Mesendoderm (in vitro differentiated cells): ENCODE data around the gene PHLDB1.

ENCODE experiments used
- DNase-seq: peaks from one replicate; pipeline ENCODE4 v3.0.0; 2013
- H2AK5ac ChIP-seq: 2 replicates; pipeline ENCODE4 v1.6.1; 2013; ENCODE audit warnings: low read length, inconsistent platforms
- H2BK120ac ChIP-seq: 2 replicates; pipeline ENCODE4 v1.6.1; 2013; ENCODE audit warnings: low read depth, mild to moderate bottlenecking, low read length, moderate library complexity, mixed read lengths
- H2BK15ac ChIP-seq: replicated peaks from 2 replicates; pipeline ENCODE4 v1.6.1; 2013; ENCODE audit warnings: low read depth, mild to moderate bottlenecking, moderate library complexity
- H2BK5ac ChIP-seq: 2 replicates; pipeline ENCODE4 v1.6.1; 2013; ENCODE audit warnings: low read length, inconsistent platforms
- H3K18ac ChIP-seq: 2 replicates; pipeline ENCODE4 v1.6.1; 2013; ENCODE audit warnings: mild to moderate bottlenecking, low read length, mixed read lengths
- H3K23ac ChIP-seq: one replicate; pipeline ENCODE4 v1.6.1; 2013; ENCODE audit warnings: low read length
- H3K27ac ChIP-seq: 2 replicates; pipeline ENCODE4 v1.5.1; 2013; ENCODE audit warnings: low read depth, mild to moderate bottlenecking, inconsistent platforms, low read length, moderate library complexity
- H3K27me3 ChIP-seq: 2 replicates; pipeline ENCODE4 v1.6.1; 2013; ENCODE audit warnings: low read length, control low read depth, mild to moderate bottlenecking, inconsistent platforms; ENCODE audit not compliant: insufficient read depth, poor library complexity
- H3K36me3 ChIP-seq: 2 replicates; pipeline ENCODE4 v1.6.1; 2013; ENCODE audit warnings: low read length, inconsistent platforms; ENCODE audit not compliant: control insufficient read depth, insufficient read depth
- H3K4ac ChIP-seq: one replicate; pipeline ENCODE4 v1.6.1; 2013; ENCODE audit warnings: low read depth, mild to moderate bottlenecking, low read length, moderate library complexity
- H3K4me1 ChIP-seq: 2 replicates; pipeline ENCODE4 v1.6.1; 2013; ENCODE audit warnings: low read depth, low read length, inconsistent platforms; ENCODE audit not compliant: control insufficient read depth
- H3K4me2 ChIP-seq: 2 replicates; pipeline ENCODE4 v1.6.1; 2013; ENCODE audit warnings: low read length
- H3K4me3 ChIP-seq: 2 replicates; pipeline ENCODE4 v1.5.1; 2013; ENCODE audit warnings: mild to moderate bottlenecking, low read length
- H3K56ac ChIP-seq: one replicate; pipeline ENCODE4 v1.6.1; 2013; ENCODE audit warnings: low read length
- H3K79me1 ChIP-seq: 2 replicates; pipeline ENCODE4 v1.6.1; 2013; ENCODE audit warnings: low read length, inconsistent platforms
- H3K79me2 ChIP-seq: 2 replicates; pipeline ENCODE4 v1.6.1; 2013; ENCODE audit warnings: mild to moderate bottlenecking, low read length; ENCODE audit not compliant: control insufficient read depth, insufficient read depth
- H3K9ac ChIP-seq: 2 replicates; pipeline ENCODE4 v1.6.1; 2013; ENCODE audit warnings: low read length, inconsistent platforms
- H4K5ac ChIP-seq: one replicate; pipeline ENCODE4 v1.6.1; 2013; ENCODE audit warnings: low read length
- H4K8ac ChIP-seq: one replicate; pipeline ENCODE4 v1.6.1; 2013; ENCODE audit warnings: low read depth, mild to moderate bottlenecking, control low read depth, low read length, moderate library complexity
- WGBS: extraction: QIAGEN DNeasy Blood & Tissue Kit; methylation state at CpG from one replicate; pipeline ENCODE4 v1.1.7; 2013; ENCODE audit warnings: low lambda C conversion rate, missing lambda C conversion rate; ENCODE audit not compliant: insufficient coverage; ENCODE audit errors: extremely low coverage; 5-methylcytosine and 5-hydroxymethylcytosine counted together

Gene PHLDB1

DNA sequence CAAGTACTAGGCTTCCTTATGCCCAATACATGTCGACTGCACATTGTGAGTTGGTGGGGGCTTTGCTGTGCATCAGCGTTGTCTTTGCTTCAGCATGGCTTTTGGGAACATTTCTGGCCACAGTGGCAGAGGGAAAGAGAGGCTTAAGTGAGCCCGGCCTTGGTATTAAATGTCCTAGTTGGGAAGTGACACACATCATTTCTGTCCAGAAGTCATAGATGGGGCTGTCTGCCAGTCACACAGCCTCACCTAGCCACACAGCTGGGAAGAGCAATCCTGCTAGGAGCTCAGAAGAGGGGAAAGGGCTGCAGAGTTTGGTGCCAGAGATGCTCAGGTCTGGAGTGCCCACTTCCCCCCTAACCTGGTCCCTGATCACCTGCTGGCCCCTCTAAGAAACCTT, 44.4 kb downstream of the PHLDB1 start:
- Histone ChIP-seq H2BK120ac (no peak overlapping the region), H3K56ac (no peak overlapping the region), H3K23ac (no peak overlapping the region), H3K18ac (no peak overlapping the region), H3K79me2 (no peaks in the 10 kb centered on the region), H3K4me1 (no peaks in the 10 kb centered on the region), H3K4me3 (no peak overlapping the region), H3K79me1 (no peaks in the 10 kb centered on the region), H3K27ac (no peak overlapping the region), H2BK5ac (no peak overlapping the region), H4K5ac (no peak overlapping the region), H2AK5ac (no peak overlapping the region), H3K4ac (no peak overlapping the region), H2BK15ac (no peak overlapping the region), H3K9ac (no peak overlapping the region), H3K27me3 (no peaks in the 10 kb centered on the region), H3K4me2 (no peak overlapping the region), H3K36me3 (peaks cover 4% of the 10 kb centered on the region), H4K8ac (no peak overlapping the region)
- no peak for DNase-seq
- WGBS: no CpG with 5 or more reads among the region's 3 CpGs

DNA sequence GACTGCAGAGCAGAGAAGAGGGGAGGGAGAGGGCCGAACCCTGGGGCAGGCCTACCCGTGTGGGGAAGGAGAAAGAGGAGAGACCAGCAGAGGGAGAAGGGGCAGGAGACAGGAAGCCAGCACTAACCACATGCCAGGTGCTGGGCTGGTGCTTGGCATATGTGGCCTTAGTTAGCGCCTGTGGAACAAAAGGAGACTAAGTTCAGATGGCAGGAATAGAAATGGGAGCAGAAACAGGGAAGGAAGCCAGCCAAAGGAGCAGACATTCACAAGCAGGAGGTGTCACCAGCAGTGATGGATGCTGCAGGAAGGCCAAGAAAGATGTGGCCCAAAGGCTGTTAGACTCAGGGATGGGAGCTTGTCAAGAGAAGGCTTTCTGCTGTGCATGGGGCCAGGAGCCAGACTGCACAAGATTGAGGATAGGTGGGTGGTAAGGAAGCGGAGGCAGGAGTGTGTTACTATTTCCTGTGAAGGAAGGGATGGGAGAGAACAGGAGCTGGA, 45.3 kb downstream of the PHLDB1 start:
- H3K4me1 ChIP-seq: no peaks in the 10 kb centered on the region
- no peak overlapping the region for H2AK5ac ChIP-seq
- H3K56ac ChIP-seq: no peak overlapping the region
- no peak overlapping the region for H3K4ac ChIP-seq
- H3K79me2 ChIP-seq: no peaks in the 10 kb centered on the region
- no peak overlapping the region for H2BK15ac ChIP-seq
- H3K4me2 ChIP-seq: no peak overlapping the region
- WGBS: no CpG with 5 or more reads among the region's 4 CpGs
- H3K27ac ChIP-seq: no peak overlapping the region
- H4K5ac ChIP-seq: no peak overlapping the region
- H3K18ac ChIP-seq: no peak overlapping the region
- no peak overlapping the region for H4K8ac ChIP-seq
- H3K9ac ChIP-seq: no peak overlapping the region
- no peak for DNase-seq
- H3K4me3 ChIP-seq: no peak overlapping the region
- H3K27me3 ChIP-seq: no peaks in the 10 kb centered on the region
- H3K79me1 ChIP-seq: no peaks in the 10 kb centered on the region
- H2BK5ac ChIP-seq: no peak overlapping the region
- H3K23ac ChIP-seq: no peak overlapping the region
- peaks cover 4% of the 10 kb centered on the region for H3K36me3 ChIP-seq
- H2BK120ac ChIP-seq: no peak overlapping the region

DNA sequence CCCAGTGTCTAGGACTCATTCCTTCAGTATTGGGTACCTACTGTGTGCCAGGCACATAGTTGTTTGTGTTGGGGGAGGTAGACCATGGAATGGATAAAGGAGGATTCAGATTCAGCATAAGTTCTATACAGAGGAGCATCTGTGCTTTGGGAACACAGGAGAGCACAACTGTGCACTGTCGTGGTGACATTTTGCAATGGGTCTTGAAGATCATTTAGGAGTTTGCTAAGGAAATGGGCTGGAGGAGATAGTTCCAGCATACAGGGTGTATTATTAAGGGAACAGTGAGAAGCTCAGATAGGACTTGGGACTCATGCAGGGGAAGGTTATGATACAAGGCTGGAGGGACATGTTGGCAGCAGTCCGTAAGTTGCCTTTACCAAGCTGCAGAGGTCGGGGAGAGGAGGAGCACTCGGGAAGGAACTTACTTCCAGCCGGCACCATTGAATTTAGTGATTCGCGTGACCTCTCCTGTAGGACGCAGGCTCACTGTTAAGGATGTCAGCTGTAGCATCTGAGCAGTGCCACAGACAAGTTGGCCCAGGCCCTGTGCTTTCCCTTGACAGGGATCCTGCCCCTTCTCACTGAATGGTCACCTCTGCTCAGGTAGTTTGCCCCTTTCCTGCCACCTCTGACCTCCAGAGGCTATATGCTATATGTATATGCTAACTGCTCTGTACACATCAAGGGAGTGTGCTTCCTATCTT, 46.4 kb downstream of the PHLDB1 start:
- no peaks in the 10 kb centered on the region for H3K79me1 ChIP-seq
- no peaks in the 10 kb centered on the region for H3K4me1 ChIP-seq
- H3K27ac ChIP-seq: no peak overlapping the region
- no peak overlapping the region for H3K4ac ChIP-seq
- no peak overlapping the region for H2BK15ac ChIP-seq
- H3K4me3 ChIP-seq: no peak overlapping the region
- no peak overlapping the region for H3K18ac ChIP-seq
- no peak overlapping the region for H3K56ac ChIP-seq
- WGBS: no CpG with 5 or more reads among the region's 8 CpGs
- H2BK120ac ChIP-seq: no peak overlapping the region
- no peak overlapping the region for H3K4me2 ChIP-seq
- H3K79me2 ChIP-seq: no peaks in the 10 kb centered on the region
- no peak overlapping the region for H3K9ac ChIP-seq
- H3K27me3 ChIP-seq: no peaks in the 10 kb centered on the region
- DNase-seq: no peak
- H2AK5ac ChIP-seq: no peak overlapping the region
- H2BK5ac ChIP-seq: no peak overlapping the region
- no peak overlapping the region for H4K5ac ChIP-seq
- no peak overlapping the region for H3K23ac ChIP-seq
- peaks cover 4% of the 10 kb centered on the region for H3K36me3 ChIP-seq
- H4K8ac ChIP-seq: no peak overlapping the region

DNA sequence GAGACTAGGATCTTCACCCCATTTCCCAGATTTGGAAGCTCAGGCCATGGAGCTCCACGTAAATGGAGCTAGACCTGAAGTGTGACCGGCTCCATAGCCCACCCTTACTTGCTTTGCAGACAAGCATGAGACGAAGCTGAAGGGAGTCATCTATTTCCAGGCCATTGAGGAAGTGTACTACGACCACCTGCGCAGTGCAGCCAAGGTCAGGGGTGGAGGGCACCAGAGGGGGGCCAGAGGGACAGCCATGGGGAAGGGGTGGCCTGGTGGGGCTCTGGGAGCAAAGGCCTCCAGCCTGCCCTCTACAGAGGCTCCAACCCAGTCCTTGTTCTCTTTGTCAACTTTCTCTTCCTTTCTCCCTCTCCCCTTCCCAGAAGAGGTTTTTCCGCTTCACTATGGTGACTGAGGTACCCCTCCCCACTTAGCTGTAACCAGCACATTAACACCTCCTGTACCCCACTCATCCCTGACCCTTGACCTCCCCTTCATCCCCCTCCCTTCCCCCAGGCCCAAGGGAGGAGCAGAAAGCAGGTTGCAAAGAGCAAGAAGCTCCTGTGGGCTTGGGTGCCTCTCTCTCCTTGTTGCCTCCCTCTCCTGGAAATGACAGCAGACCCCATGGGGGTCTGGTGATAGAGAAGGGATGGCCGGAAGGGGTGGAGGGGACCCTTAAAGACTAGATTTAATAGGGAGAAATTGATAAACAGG, 48.2 kb downstream of the PHLDB1 start:
- no peaks in the 10 kb centered on the region for H3K27me3 ChIP-seq
- H4K8ac ChIP-seq: no peak overlapping the region
- H4K5ac ChIP-seq: no peak overlapping the region
- H3K4ac ChIP-seq: no peak overlapping the region
- H2AK5ac ChIP-seq: no peak overlapping the region
- peaks cover 2% of the 10 kb centered on the region for H3K36me3 ChIP-seq
- H3K27ac ChIP-seq: no peak overlapping the region
- no peak overlapping the region for H3K4me3 ChIP-seq
- no peak overlapping the region for H2BK15ac ChIP-seq
- no peak overlapping the region for H3K4me2 ChIP-seq
- H2BK5ac ChIP-seq: no peak overlapping the region
- no CpG with 5 or more reads among the region's 7 CpGs for WGBS
- no peaks in the 10 kb centered on the region for H3K79me2 ChIP-seq
- H3K18ac ChIP-seq: no peak overlapping the region
- H3K4me1 ChIP-seq: peaks cover 7% of the 10 kb centered on the region
- no peak overlapping the region for H3K56ac ChIP-seq
- H3K79me1 ChIP-seq: no peaks in the 10 kb centered on the region
- no peak overlapping the region for H3K9ac ChIP-seq
- DNase-seq: no peak
- H2BK120ac ChIP-seq: no peak overlapping the region
- H3K23ac ChIP-seq: no peak overlapping the region

DNA sequence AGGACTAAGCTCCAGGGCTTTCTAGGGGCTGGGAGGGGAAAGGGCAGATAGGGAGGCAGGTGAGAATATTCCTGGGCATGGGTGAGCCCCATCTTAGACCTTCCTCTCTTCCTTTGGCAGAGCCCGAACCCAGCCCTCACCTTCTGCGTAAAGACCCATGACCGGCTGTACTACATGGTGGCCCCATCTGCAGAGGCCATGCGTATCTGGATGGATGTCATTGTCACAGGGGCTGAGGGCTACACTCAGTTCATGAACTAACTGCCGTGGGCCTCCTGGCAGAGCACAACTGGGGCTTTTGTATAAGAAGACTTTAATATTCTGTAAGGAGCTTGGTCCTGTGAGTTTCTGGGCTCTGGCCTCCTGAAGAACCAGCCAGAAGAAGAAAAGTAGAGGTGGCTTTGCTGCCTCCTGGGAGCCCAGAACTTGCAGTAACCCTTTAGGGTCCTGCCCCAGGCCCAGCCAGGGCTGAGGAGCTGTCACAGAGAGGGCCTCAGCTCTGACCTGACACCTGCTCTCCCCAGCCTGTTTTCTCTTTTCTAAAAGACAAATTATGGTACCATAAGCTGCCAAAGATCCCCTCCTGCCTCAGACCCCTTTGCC, 49.2 kb downstream of the PHLDB1 start:
- Histone ChIP-seq H3K4me2 (no peak overlapping the region), H2BK15ac (no peak overlapping the region), H3K4me1 (peaks cover 7% of the 10 kb centered on the region), H2BK5ac (no peak overlapping the region), H3K9ac (no peak overlapping the region), H3K56ac (no peak overlapping the region), H3K79me2 (no peaks in the 10 kb centered on the region), H3K4me3 (no peak overlapping the region), H3K27ac (no peak overlapping the region), H4K5ac (no peak overlapping the region), H3K27me3 (no peaks in the 10 kb centered on the region), H4K8ac (no peak overlapping the region), H3K4ac (no peak overlapping the region), H2BK120ac (no peak overlapping the region), H3K79me1 (no peaks in the 10 kb centered on the region), H3K23ac (no peak overlapping the region), H3K18ac (no peak overlapping the region), H3K36me3 (no peaks in the 10 kb centered on the region), H2AK5ac (no peak overlapping the region)
- DNase-seq: no peak
- no CpG with 5 or more reads among the region's 5 CpGs for WGBS
